GM15510 (cell line): ENCODE data around the gene FOXI2.

ENCODE experiments used
- POLR2A ChIP-seq: IDR thresholded peaks from 3 replicates; pipeline ENCODE4 v1.6.1; 2011; ENCODE audit warnings: borderline replicate concordance; ENCODE audit not compliant: insufficient read length; ENCODE audit errors: extremely low read depth

The FOXI2 gene

DNA sequence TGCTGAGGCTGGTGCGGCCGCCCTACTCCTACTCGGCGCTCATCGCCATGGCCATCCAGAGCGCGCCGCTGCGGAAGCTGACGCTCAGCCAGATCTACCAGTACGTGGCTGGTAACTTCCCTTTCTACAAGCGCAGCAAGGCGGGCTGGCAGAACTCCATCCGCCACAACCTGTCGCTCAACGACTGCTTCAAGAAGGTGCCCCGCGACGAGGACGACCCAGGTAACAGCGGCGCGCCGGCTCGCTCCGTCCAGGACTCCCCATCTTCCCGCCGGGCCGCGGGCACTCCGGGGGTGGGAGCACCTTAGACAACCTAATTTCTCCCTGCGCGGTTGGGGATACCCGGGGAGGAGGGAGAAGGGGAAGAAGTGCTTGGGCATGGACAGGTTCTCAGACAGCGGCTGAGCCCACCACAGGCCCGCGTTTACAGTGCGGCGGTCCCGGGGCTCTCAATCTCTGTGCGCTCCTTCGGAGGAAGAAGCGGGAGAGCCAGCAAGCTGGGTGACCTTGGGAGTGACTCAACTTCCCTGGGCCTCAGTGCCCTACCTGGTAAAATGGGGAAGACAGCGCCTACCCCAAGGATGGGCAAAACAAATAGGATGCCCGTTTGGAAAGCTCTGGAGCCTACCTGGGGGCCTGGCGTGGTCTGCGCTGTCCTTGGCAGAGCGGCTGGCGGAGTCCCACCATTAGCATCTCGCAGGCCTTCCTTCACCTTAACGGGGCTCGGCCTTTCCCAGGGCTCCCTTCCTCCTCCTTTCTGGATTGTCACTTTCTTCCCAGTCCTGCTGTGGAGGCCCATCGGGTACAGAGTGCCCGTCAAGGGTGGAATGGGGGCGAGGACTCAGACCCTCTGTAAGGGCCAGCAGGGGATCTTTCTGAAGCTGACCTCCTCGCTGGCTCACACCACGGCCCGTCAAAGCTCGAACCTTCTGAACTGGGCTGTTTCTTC is 852 bp downstream of the FOXI2 start:
- no peak for TF ChIP-seq POLR2A

DNA sequence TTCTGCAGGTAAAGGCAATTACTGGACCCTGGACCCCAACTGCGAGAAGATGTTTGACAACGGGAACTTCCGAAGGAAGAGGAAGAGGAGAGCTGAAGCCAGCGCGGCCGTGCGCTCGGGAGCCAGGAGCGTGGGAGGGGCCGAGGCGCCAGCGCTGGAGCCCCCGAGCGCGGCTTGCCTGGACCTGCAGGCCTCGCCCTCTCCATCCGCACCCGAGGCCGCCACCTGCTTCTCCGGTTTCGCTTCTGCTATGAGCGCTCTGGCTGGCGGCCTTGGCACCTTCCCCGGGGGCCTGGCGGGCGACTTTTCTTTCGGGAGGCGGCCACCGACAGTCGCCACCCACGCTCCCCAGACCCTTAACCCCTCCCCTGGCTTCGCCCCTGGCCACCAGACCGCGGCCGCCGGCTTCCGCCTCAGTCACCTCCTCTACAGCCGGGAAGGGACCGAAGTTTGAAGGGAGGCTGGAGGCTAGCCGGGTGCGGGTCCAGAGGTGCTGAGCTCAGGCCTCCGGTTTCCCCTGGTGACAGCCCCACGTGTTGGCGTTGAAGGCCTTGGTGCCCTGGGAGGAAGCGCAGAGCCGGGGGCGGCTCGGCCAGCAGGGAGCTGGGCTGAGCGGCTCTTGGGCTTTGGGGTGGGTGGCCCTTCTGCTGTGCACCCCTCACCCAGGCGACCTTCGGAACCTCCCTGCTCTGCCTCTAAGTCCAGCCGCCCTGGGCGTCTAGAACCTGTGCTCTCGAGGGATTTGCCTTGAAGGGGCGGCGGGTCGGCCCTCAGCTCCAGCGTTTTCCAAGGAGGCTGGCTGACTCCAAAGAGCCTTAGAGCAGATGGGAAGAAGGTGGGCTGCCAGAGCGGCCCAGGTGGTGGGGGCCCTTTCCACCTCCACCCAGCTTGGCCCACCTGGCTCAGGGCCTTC is 1.8 kb downstream of the FOXI2 start:
- TF ChIP-seq POLR2A, result no peak

- TF ChIP-seq POLR2A, result no peak
Measured at GRCh38 chr10:127739908-127740307, 2.9 kb downstream of the FOXI2 start.

DNA sequence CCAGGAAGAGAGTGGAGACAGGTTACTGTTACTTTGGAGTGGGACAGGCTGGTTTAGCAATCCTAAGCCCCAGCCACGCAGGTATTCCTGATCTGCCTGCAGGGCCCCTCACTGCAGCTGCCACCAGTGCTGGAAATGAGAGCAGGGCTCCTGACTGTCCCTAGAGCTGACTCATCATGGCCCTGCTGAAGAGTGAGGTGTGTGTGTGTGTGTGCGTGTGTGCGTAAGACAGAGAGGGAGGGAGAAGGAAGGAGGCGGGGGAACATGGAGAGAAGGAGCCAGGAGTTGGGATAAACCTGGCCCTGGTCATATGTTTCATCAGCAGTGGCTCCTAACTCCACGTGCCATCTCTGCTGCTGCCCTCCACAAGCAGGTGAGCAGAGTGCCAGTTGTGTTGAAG is 3.6 kb downstream of the FOXI2 start:
- no peak for TF ChIP-seq POLR2A

GRCh38 chr10:127743205-127743604 is 6.2 kb downstream of the FOXI2 start:
- TF ChIP-seq POLR2A, result no peak

DNA sequence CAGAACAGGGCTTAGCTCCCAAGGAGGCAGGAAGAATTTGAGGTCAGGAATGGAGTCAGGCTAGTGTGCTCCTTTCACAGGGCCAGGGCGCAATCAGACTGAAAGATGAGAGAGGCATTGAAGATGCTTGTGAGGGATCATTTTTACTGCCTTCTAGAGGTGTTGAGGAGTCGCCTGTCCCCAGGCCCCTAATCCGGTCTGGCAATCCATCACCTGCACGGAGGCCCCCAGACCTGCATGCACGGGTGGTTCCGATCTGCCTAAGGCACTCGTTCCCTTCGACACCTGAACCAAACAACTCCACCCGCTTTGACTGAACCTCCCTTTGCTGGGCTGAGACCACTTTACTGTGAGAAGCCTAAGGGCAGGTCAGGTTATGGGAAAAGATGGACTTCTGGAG is 8.0 kb downstream of the FOXI2 start:
- TF ChIP-seq POLR2A, result no peak

- TF ChIP-seq POLR2A, result no peak
Measured at GRCh38 chr10:127745861-127746260, 8.9 kb downstream of the FOXI2 start.

DNA sequence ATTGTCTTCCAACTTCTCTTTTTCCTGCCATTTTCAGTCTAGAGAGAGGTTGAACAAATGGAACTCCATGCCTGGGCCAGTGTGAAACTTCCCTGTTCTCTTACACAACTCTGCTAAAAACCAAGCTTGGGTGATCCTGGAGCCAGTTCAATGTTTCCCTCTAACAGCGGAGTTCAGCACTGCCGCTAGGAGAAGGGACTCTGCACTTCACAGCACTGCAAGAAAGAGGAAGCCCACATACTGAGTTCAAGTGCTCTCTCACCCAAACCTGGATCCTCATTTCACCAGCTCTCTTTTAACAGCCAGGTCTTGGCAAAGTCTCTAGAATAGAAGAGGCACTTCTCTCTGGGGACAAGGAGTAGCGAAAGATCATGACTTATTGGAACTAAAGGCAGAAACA is 18.8 kb downstream of the FOXI2 start:
- TF ChIP-seq POLR2A, result no peak

DNA sequence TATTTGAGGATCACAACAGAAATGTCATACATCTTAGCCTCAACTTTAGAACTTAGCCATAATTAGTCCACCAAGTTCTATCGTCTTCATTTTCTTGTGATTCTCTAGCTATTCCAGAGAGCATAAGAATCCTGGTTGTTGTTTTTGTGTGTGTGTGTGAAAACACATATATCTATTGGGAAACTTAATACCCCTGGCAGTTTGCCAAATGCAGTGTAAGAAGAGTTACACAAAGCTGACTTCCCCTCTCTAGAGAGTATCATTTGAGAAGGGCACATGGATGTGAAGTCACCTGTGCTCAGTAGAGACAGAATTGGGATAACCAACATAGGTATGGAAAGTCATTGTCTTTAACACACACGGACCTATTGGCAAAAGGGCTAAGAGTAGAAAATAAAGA is 19.3 kb downstream of the FOXI2 start:
- TF ChIP-seq POLR2A, result no peak

GRCh38 chr10:127757033-127757432 is 20.0 kb downstream of the FOXI2 start:
- TF ChIP-seq POLR2A, result no peak

- TF ChIP-seq POLR2A, result no peak
Measured at GRCh38 chr10:127759276-127759675, 22.3 kb downstream of the FOXI2 start.

DNA sequence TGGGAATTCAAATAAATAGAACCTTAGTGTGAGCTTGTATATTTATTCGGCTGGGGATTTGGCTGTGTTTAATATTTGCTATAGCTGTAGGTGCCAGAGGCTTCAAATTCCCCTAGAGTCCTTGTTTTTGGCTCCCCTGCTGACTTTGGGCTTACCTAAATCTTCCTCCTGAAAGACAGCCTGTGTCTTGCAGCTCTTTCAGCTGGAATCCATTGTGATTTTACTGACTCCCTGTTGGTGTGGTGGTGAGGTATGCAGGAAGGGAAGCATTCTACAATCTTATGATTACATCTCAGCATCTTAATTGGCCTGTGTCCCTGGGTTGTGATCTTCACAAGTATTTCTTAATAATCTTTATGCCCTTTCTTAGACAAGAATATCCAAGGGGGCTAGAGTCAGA is 25.9 kb downstream of the FOXI2 start:
- no peak for TF ChIP-seq POLR2A

GRCh38 chr10:127774766-127775559 is 38.0 kb downstream of the FOXI2 start:
- TF ChIP-seq POLR2A, result no peak

- no peak for TF ChIP-seq POLR2A
Measured at GRCh38 chr10:127776816-127777215, 39.8 kb downstream of the FOXI2 start.

GRCh38 chr10:127781412-127781811 is 44.4 kb downstream of the FOXI2 start:
- TF ChIP-seq POLR2A, result no peak

GRCh38 chr10:127787873-127788272 is 50.9 kb downstream of the FOXI2 start:
- no peak for TF ChIP-seq POLR2A
